GM19035 (cell line): ENCODE measurements around the gene DDX27.

Source experiments
- ATAC-seq: cut with Tn5 transposase; IDR thresholded peaks from one replicate; pipeline ENCODE4 v1.9.1; 2021; ENCODE audit not compliant: unreplicated experiment

DDX27 gene

GRCh38 chr20:49247792-49248191, 28.6 kb downstream of the DDX27 start:
- ATAC-seq = no peak

GRCh38 chr20:49248301-49248700, 29.1 kb downstream of the DDX27 start:
- ATAC-seq = no peak

- no peak for ATAC-seq
Observed at GRCh38 chr20:49248879-49249665, 29.9 kb downstream of the DDX27 start.

GRCh38 chr20:49252556-49253350, 33.5 kb downstream of the DDX27 start:
- ATAC-seq = no peak

- no peak for ATAC-seq
Observed at GRCh38 chr20:49256261-49256660, 37.0 kb downstream of the DDX27 start.

GRCh38 chr20:49259284-49259683, 40.1 kb downstream of the DDX27 start:
- ATAC-seq = no peak

GRCh38 chr20:49259799-49260198, 40.6 kb downstream of the DDX27 start:
- ATAC-seq = no peak

- ATAC-seq = no peak
Observed at GRCh38 chr20:49260218-49260617, 41.0 kb downstream of the DDX27 start.

GRCh38 chr20:49261173-49261572, 42.0 kb downstream of the DDX27 start:
- no peak for ATAC-seq

- ATAC-seq = no peak
Observed at GRCh38 chr20:49262444-49262843, 43.2 kb downstream of the DDX27 start.

- no peak for ATAC-seq
Observed at GRCh38 chr20:49267327-49267726, 48.1 kb downstream of the DDX27 start.

- no peak for ATAC-seq
Observed at GRCh38 chr20:49268600-49269365, 49.6 kb downstream of the DDX27 start.

- ATAC-seq = no peak
Observed at GRCh38 chr20:49270177-49270576, 51.0 kb downstream of the DDX27 start.

GRCh38 chr20:49270736-49271135, 51.5 kb downstream of the DDX27 start:
- no peak for ATAC-seq

- no peak for ATAC-seq
Observed at GRCh38 chr20:49272654-49273053, 53.4 kb downstream of the DDX27 start.

GRCh38 chr20:49273696-49274277, 54.6 kb downstream of the DDX27 start:
- no peak for ATAC-seq

GRCh38 chr20:49275216-49275615, 56.0 kb downstream of the DDX27 start:
- no peak for ATAC-seq

- no peak for ATAC-seq
Observed at GRCh38 chr20:49275636-49276035, 56.4 kb downstream of the DDX27 start.

GRCh38 chr20:49276161-49276960, 57.1 kb downstream of the DDX27 start:
- no peak for ATAC-seq
